Panc1 (cell line): ENCODE data around the gene GCH1. TPM values are rescaled to one million over a fixed set of nuclear protein-coding genes. Genes with fewer than 3 reads are reported as not detected.

Experiments used
- ATAC-seq: fragments of 200-7000 bp; cut with Tn5 transposase; 2 replicates; pipeline ENCODE4 v1.9.1; 2020; ENCODE audit warnings: mild to moderate bottlenecking, moderate library complexity
- BruUV-seq: library from RNA; stranded (reverse); fragments of 400-500 nt; replicated peaks from 2 replicates; lab custom pipeline; 2021; lab: Mats Ljungman, UMichigan
- CTCF ChIA-PET: fragments of 300-600 bp; sonication (Branson Sonifier 250); formaldehyde crosslinking; loops from one replicate; lab custom pipeline; 2022; ENCODE audit warnings: antibody characterized with exemption; lab: Charles Lee
- POLR2A ChIA-PET: fragments of 300-600 bp; sonication (Branson Sonifier 250); formaldehyde crosslinking; loops from one replicate; lab custom pipeline; 2022; ENCODE audit warnings: antibody characterized with exemption; lab: Charles Lee
- DNase-seq: peaks from one replicate; pipeline ENCODE4 v3.0.0-alpha.2; 2010; ENCODE audit warnings: low read depth, low spot score
- H3K27ac ChIP-seq: 2 replicates; pipeline ENCODE4 v1.5.1; 2011; ENCODE audit warnings: mild to moderate bottlenecking, low read length, inconsistent platforms
- H3K27me3 ChIP-seq: fragments of 200-500 bp; sonication (Bioruptor generic); 2 replicates; pipeline ENCODE4 v1.6.0; 2014; ENCODE audit warnings: low read length, inconsistent platforms; ENCODE audit not compliant: control insufficient read depth, insufficient read depth
- H3K36me3 ChIP-seq: fragments of 200-500 bp; sonication (Bioruptor generic); 2 replicates; pipeline ENCODE4 v1.5.1; 2014; ENCODE audit warnings: inconsistent platforms, mild to moderate bottlenecking, low read length, moderate library complexity; ENCODE audit not compliant: control insufficient read depth, insufficient read depth
- H3K4me1 ChIP-seq: 2 replicates; pipeline ENCODE4 v1.5.1; 2011; ENCODE audit warnings: inconsistent platforms, mild to moderate bottlenecking, low read length, moderate library complexity; ENCODE audit not compliant: control insufficient read depth, insufficient read depth
- H3K4me3 ChIP-seq, 2 experiments: 2 replicates each; pipeline ENCODE4 v1.5.1; 2011 to 2012; ENCODE audit warnings: low read depth in 2 of 2, low read length in 2 of 2, mild to moderate bottlenecking in 2 of 2, inconsistent platforms in 1 of 2, moderate library complexity in 1 of 2
- H3K9me3 ChIP-seq: fragments of 200-500 bp; sonication (Bioruptor generic); 2 replicates; pipeline ENCODE4 v1.5.1; 2014; ENCODE audit warnings: low read depth, mild to moderate bottlenecking, inconsistent platforms, low read length, moderate library complexity; ENCODE audit not compliant: control insufficient read depth, insufficient read depth
- CTCF ChIP-seq: fragments of 450-650 bp; IDR thresholded peaks from 2 replicates; pipeline ENCODE4 v1.5.1; 2017; ENCODE audit warnings: mild to moderate bottlenecking
- POLR2AphosphoS5 ChIP-seq: IDR thresholded peaks from 2 replicates; pipeline ENCODE4 v1.6.1; 2012; ENCODE audit warnings: mild to moderate bottlenecking, low read depth, low read length, moderate library complexity
- SIN3A ChIP-seq: IDR thresholded peaks from 2 replicates; pipeline ENCODE4 v1.6.1; 2012; ENCODE audit warnings: low read depth, mild to moderate bottlenecking, low read length, moderate library complexity, borderline replicate concordance; ENCODE audit not compliant: insufficient read depth
- TCF7L2 ChIP-seq: IDR thresholded peaks from 2 replicates; pipeline ENCODE4 v1.6.1; 2011; ENCODE audit warnings: mild to moderate bottlenecking, low read depth, low read length, inconsistent platforms
- in situ Hi-C: cut with HindIII; loops from 2 replicates; pipeline ENCODE4 v1.10.0; 2016; ENCODE audit warnings: low sequenced_read_pairs, low pct_unique_long_range_greater_than_20kb
- intact Hi-C: fragments of 100-400 bp; cut with micrococcal nuclease; formaldehyde crosslinking; loops from one replicate; pipeline ENCODE4 v1.10.0; 2022; ENCODE audit not compliant: unreplicated experiment
- total RNA-seq: library from RNA; stranded (reverse); gene quantifications from one replicate; pipeline ENCODE4 v1.2.1, GENCODE V29; 2021; ENCODE audit not compliant: unreplicated experiment
- TF ChIP-seq, protein P1 (sequence below), 2 experiments: IDR thresholded peaks; 2 replicates each; pipeline ENCODE4 v1.6.1; 2011 to 2012; ENCODE audit warnings: low read depth in 2 of 2, control low read depth in 1 of 2, low read length in 1 of 2, mild to moderate bottlenecking in 1 of 2, moderate library complexity in 1 of 2; ENCODE audit not compliant: insufficient read depth in 1 of 2

Gene GCH1
- total RNA-seq, 1 experiment from 2014 or later = 3.6 TPM

DNA sequence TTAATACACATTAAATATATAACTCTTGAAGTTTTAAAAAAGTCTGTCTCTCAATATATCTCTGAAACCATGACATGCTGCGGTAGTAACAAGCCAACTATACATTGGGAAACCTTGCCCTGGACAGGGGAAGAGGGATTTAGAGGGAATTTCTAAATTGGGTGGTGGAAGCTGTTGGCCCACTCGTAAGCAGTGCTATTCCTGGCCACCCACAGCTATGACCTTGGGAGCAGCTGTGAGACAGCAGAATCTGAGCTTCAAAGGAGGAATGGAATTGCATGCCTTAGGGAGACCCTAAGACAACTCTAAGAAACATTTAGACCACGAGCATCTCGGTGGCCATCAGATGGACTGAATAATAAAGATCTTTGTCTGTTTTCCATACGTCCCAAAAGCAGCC is 15.8 kb upstream of the GCH1 start:
- H3K4me3 ChIP-seq = no peak overlapping the region
- ChIA-PET CTCF (no interaction called here), POLR2A (no interaction called here)
- in situ Hi-C loops (no loop called here), intact Hi-C loops (no loop called here)
- no peaks in the 10 kb centered on the region for H3K27me3 ChIP-seq
- H3K9me3 ChIP-seq = no peaks in the 10 kb centered on the region
- TF ChIP-seq POLR2AphosphoS5 (no peak), CTCF (no peak), TCF7L2 (no peak), SIN3A (no peak)
- TF ChIP-seq, protein P1, sequence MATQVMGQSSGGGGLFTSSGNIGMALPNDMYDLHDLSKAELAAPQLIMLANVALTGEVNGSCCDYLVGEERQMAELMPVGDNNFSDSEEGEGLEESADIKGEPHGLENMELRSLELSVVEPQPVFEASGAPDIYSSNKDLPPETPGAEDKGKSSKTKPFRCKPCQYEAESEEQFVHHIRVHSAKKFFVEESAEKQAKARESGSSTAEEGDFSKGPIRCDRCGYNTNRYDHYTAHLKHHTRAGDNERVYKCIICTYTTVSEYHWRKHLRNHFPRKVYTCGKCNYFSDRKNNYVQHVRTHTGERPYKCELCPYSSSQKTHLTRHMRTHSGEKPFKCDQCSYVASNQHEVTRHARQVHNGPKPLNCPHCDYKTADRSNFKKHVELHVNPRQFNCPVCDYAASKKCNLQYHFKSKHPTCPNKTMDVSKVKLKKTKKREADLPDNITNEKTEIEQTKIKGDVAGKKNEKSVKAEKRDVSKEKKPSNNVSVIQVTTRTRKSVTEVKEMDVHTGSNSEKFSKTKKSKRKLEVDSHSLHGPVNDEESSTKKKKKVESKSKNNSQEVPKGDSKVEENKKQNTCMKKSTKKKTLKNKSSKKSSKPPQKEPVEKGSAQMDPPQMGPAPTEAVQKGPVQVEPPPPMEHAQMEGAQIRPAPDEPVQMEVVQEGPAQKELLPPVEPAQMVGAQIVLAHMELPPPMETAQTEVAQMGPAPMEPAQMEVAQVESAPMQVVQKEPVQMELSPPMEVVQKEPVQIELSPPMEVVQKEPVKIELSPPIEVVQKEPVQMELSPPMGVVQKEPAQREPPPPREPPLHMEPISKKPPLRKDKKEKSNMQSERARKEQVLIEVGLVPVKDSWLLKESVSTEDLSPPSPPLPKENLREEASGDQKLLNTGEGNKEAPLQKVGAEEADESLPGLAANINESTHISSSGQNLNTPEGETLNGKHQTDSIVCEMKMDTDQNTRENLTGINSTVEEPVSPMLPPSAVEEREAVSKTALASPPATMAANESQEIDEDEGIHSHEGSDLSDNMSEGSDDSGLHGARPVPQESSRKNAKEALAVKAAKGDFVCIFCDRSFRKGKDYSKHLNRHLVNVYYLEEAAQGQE (IDR thresholded peaks at IDR 0.05; ENCODE audit: insufficient read depth in 1 of 2, low read depth in 2 of 2, low read length in 1 of 2) = no peak
- BruUV-seq = no TSS peak
- ATAC-seq (no peak), DNase-seq (no peak)
- no peaks in the 10 kb centered on the region for H3K36me3 ChIP-seq
- H3K4me1 ChIP-seq = no peaks in the 10 kb centered on the region
- no peak overlapping the region for H3K27ac ChIP-seq

DNA sequence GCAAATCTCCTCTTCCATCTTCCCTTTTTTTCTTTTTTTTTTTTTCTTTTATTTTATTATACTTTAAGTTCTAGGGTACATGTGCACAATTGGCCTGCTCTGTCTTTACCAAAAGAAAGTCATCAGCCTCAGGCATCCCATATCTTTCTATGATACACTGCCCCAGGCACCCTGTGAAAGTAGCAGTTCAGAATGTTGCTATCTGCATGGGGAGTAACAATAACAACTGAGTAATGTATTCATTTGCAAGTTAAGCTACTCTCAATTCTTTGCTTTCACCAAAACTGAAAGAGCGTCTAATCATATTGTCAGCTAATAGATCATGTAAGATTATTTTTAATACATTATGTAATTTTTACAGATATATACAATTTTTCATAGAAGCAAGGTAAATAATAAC is 13.5 kb upstream of the GCH1 start:
- no peaks in the 10 kb centered on the region for H3K4me1 ChIP-seq
- TF ChIP-seq CTCF (no peak), POLR2AphosphoS5 (no peak), TCF7L2 (no peak), SIN3A (no peak)
- TF ChIP-seq, protein P1 (IDR thresholded peaks at IDR 0.05; ENCODE audit: insufficient read depth in 1 of 2, low read depth in 2 of 2, low read length in 1 of 2) = no peak

More for the DNA sequence above, 13.5 kb upstream of the GCH1 start:
- Histone ChIP-seq H3K36me3 (no peaks in the 10 kb centered on the region), H3K27ac (no peak overlapping the region), H3K4me3 (no peak overlapping the region), H3K9me3 (no peaks in the 10 kb centered on the region), H3K27me3 (no peaks in the 10 kb centered on the region)
- ATAC-seq (no peak), DNase-seq (no peak)
- intact Hi-C loops (no loop called here), in situ Hi-C loops (no loop called here)
- ChIA-PET CTCF (no interaction called here), POLR2A (no interaction called here)
- no TSS peak for BruUV-seq
